ENCODE data around the gene FGF2.

The FGF2 gene

GRCh38 chr4:122797405-122798094, 29.1 kb upstream of the FGF2 start:
- no peak overlapping the region for H3K27ac ChIP-seq (ENCODE audit: low read depth, low read length)
- no peaks in the 10 kb centered on the region for H3K79me2 ChIP-seq (ENCODE audit: insufficient read depth, low read length)
- no peak for TF ChIP-seq CTCF (IDR thresholded peaks at IDR 0.05; ENCODE audit: insufficient read depth, low read length, poor library complexity, severe bottlenecking)
- TF ChIP-seq EZH2phosphoT487 (conservative IDR thresholded peaks at IDR 0.05; ENCODE audit: low read length): no peak
- H3F3A ChIP-seq (ENCODE audit: insufficient read depth): no peaks in the 10 kb centered on the region
- no peaks in the 10 kb centered on the region for H3K9me2 ChIP-seq (replicated peaks; ENCODE audit: insufficient read depth, low read length)
- no peak overlapping the region for H2AFZ ChIP-seq (ENCODE audit: low read depth, low read length, severe bottlenecking)
- H3K27me3 ChIP-seq (ENCODE audit: low read length): no peaks in the 10 kb centered on the region
- no peaks in the 10 kb centered on the region for H3K9me3 ChIP-seq (ENCODE audit: insufficient read depth, low read length)
- no peak overlapping the region for H3K9ac ChIP-seq (ENCODE audit: low read length)
- H3K36me3 ChIP-seq (ENCODE audit: low read length): no peaks in the 10 kb centered on the region
- no peaks in the 10 kb centered on the region for H4K20me1 ChIP-seq (ENCODE audit: low read depth, low read length)
- no peak overlapping the region for H3K4me2 ChIP-seq (ENCODE audit: low read depth, low read length, poor library complexity, severe bottlenecking)
- no peak overlapping the region for H3K4me3 ChIP-seq (ENCODE audit: insufficient read depth, low read length, poor library complexity, severe bottlenecking)

- Histone ChIP-seq H3K9me2 (replicated peaks; ENCODE audit: insufficient read depth, low read length) (no peaks in the 10 kb centered on the region), H3K27me3 (ENCODE audit: low read length) (no peaks in the 10 kb centered on the region), H4K20me1 (ENCODE audit: low read depth, low read length) (no peaks in the 10 kb centered on the region), H2AFZ (ENCODE audit: low read depth, low read length, severe bottlenecking) (no peak overlapping the region), H3K4me3 (ENCODE audit: insufficient read depth, low read length, poor library complexity, severe bottlenecking) (no peak overlapping the region), H3K36me3 (ENCODE audit: low read length) (no peaks in the 10 kb centered on the region), H3K79me2 (ENCODE audit: insufficient read depth, low read length) (no peaks in the 10 kb centered on the region), H3K9me3 (ENCODE audit: insufficient read depth, low read length) (no peaks in the 10 kb centered on the region), H3K9ac (ENCODE audit: low read length) (no peak overlapping the region), H3F3A (ENCODE audit: insufficient read depth) (no peaks in the 10 kb centered on the region), H3K27ac (ENCODE audit: low read depth, low read length) (no peak overlapping the region), H3K4me2 (ENCODE audit: low read depth, low read length, poor library complexity, severe bottlenecking) (no peak overlapping the region)
- no peak for TF ChIP-seq EZH2phosphoT487 (conservative IDR thresholded peaks at IDR 0.05; ENCODE audit: low read length)
- no peak for TF ChIP-seq CTCF (IDR thresholded peaks at IDR 0.05; ENCODE audit: insufficient read depth, low read length, poor library complexity, severe bottlenecking)
Measured at GRCh38 chr4:122798101-122798500, 28.5 kb upstream of the FGF2 start.

- Histone ChIP-seq H3K27me3 (ENCODE audit: low read length) (no peaks in the 10 kb centered on the region), H4K20me1 (ENCODE audit: low read depth, low read length) (no peaks in the 10 kb centered on the region), H3K36me3 (ENCODE audit: low read length) (no peaks in the 10 kb centered on the region), H3K9me2 (replicated peaks; ENCODE audit: insufficient read depth, low read length) (no peaks in the 10 kb centered on the region), H2AFZ (ENCODE audit: low read depth, low read length, severe bottlenecking) (no peak overlapping the region), H3K27ac (ENCODE audit: low read depth, low read length) (no peak overlapping the region), H3K9me3 (ENCODE audit: insufficient read depth, low read length) (no peaks in the 10 kb centered on the region), H3F3A (ENCODE audit: insufficient read depth) (no peaks in the 10 kb centered on the region), H3K4me2 (ENCODE audit: low read depth, low read length, poor library complexity, severe bottlenecking) (no peak overlapping the region), H3K9ac (ENCODE audit: low read length) (no peak overlapping the region), H3K4me3 (ENCODE audit: insufficient read depth, low read length, poor library complexity, severe bottlenecking) (no peak overlapping the region), H3K79me2 (ENCODE audit: insufficient read depth, low read length) (no peaks in the 10 kb centered on the region)
- no peak for TF ChIP-seq CTCF (IDR thresholded peaks at IDR 0.05; ENCODE audit: insufficient read depth, low read length, poor library complexity, severe bottlenecking)
- TF ChIP-seq EZH2phosphoT487 (conservative IDR thresholded peaks at IDR 0.05; ENCODE audit: low read length): no peak
Measured at GRCh38 chr4:122798917-122799316, 27.7 kb upstream of the FGF2 start.

Data from SU-DHL-6 (cell line).